OCI-LY3 (cell line): ENCODE data around the gene ACTR5.

ENCODE experiments used
- H2AFZ ChIP-seq: fragments of 200-600, 300-600 bp; shearing (Covaris generic); 2 replicates; pipeline ENCODE4 v1.6.0; 2014; ENCODE audit warnings: antibody characterized with exemption, low read depth, low read length
- H3K27ac ChIP-seq: fragments of 200-600, 300-600 bp; sonication (generic); 2 replicates; pipeline ENCODE4 v1.5.1; 2014; ENCODE audit warnings: mild to moderate bottlenecking, low read length, moderate library complexity, mixed read lengths
- H3K27me3 ChIP-seq: fragments of 200-600, 300-600 bp; sonication (generic); 2 replicates; pipeline ENCODE4 v1.6.1; 2014; ENCODE audit warnings: low read depth, low read length, mixed read lengths
- H3K36me3 ChIP-seq: fragments of 200-600, 300-600 bp; sonication (generic); replicated peaks from 2 replicates; pipeline ENCODE3; 2014; ENCODE audit warnings: low read depth, low read length, mixed read lengths
- H3K4me1 ChIP-seq: fragments of 300-600, 200-600 bp; sonication (generic); 2 replicates; pipeline ENCODE4 v1.6.1; 2014; ENCODE audit warnings: low read length, mixed read lengths
- H3K4me2 ChIP-seq: fragments of 200-600, 300-600 bp; sonication (generic); 2 replicates; pipeline ENCODE4 v1.6.1; 2014; ENCODE audit warnings: low read length, mixed read lengths
- H3K4me3 ChIP-seq: fragments of 300-600, 200-600 bp; sonication (generic); 2 replicates; pipeline ENCODE4 v1.5.1; 2014; ENCODE audit warnings: antibody characterized with exemption, mild to moderate bottlenecking, low read length, moderate library complexity
- H3K79me2 ChIP-seq: fragments of 300-600, 200-600 bp; shearing (Covaris generic); 2 replicates; pipeline ENCODE4 v1.6.1; 2014; ENCODE audit warnings: mild to moderate bottlenecking, low read length, mixed read lengths
- H3K9ac ChIP-seq: fragments of 300-600, 200-600 bp; shearing (Covaris generic); 2 replicates; pipeline ENCODE4 v1.6.0; 2014; ENCODE audit warnings: mild to moderate bottlenecking, low read length, moderate library complexity
- H3K9me3 ChIP-seq: fragments of 200-600, 300-600 bp; shearing (Covaris generic); 2 replicates; pipeline ENCODE4 v1.6.1; 2014; ENCODE audit warnings: low read length, mixed read lengths; ENCODE audit not compliant: insufficient read depth
- H4K20me1 ChIP-seq: fragments of 200-600, 300-600 bp; sonication (generic); 2 replicates; pipeline ENCODE4 v1.6.1; 2016; ENCODE audit warnings: low read length, mixed read lengths; ENCODE audit not compliant: insufficient read depth
- EZH2phosphoT487 ChIP-seq: fragments of 200-600 bp; shearing (Covaris generic); IDR thresholded peaks from 2 replicates; pipeline ENCODE4 v1.6.1; 2018; ENCODE audit warnings: antibody characterized with exemption, mixed run types, low read depth
- TF ChIP-seq, protein P1 (sequence below): fragments of 200-600, 300-600 bp; sonication (generic); IDR thresholded peaks from 2 replicates; pipeline ENCODE4 v1.5.1; 2014; ENCODE audit warnings: antibody characterized with exemption, low read length, low read depth

Gene ACTR5

DNA sequence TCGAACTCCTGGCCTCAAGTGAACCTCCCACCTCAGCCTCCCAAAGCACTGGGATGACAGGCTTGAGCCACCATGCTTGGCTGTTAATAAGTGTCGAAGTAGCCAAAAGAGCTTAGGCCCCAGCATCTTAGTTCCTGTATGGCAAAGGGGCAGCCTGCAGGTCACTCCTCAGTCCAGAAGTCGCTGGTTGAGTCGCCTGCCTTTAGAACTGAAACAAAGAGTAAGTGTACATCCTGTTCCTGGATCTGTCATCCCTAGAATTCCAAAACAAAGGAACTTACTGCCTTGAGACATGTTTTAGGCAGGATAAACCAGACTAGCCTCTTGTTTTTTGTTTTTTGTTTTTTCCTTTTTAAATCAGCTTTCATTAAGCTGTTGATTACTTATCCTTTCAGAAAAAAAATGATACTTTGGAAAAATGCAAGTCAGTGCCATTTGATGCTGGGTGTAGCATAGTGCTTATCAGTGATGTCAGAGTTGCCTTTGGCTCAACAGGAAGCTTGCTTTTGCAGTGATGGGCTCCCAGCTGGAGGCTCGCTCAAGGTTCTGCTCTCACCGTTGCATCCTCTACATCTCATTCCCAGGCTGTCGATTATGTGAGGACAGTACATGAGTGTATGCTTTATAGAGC is 9.0 kb downstream of the ACTR5 start:
- peaks cover 64% of the 10 kb centered on the region for H3K36me3 ChIP-seq

DNA sequence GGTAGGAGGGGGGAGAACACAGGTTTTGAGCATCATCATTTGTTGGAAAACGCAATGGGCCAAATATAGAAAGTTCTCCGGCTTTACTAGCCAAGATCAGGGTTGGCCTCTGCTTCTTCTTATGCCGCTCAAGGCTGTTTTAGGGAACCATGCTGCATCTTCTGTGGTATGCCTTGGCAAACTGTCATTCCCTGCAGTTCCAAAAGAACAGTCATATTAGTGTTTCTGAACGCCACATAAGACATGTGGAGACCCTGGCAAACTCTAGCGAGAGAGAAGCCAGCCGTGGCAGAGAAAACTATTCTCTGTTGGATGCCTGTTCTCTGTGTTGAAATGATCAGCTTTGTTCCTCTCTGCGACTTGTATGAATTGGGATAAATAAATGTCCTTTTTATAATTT is 10.8 kb downstream of the ACTR5 start:
- TF ChIP-seq, protein P1, sequence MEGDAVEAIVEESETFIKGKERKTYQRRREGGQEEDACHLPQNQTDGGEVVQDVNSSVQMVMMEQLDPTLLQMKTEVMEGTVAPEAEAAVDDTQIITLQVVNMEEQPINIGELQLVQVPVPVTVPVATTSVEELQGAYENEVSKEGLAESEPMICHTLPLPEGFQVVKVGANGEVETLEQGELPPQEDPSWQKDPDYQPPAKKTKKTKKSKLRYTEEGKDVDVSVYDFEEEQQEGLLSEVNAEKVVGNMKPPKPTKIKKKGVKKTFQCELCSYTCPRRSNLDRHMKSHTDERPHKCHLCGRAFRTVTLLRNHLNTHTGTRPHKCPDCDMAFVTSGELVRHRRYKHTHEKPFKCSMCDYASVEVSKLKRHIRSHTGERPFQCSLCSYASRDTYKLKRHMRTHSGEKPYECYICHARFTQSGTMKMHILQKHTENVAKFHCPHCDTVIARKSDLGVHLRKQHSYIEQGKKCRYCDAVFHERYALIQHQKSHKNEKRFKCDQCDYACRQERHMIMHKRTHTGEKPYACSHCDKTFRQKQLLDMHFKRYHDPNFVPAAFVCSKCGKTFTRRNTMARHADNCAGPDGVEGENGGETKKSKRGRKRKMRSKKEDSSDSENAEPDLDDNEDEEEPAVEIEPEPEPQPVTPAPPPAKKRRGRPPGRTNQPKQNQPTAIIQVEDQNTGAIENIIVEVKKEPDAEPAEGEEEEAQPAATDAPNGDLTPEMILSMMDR = no peak
- TF ChIP-seq EZH2phosphoT487 = no peak
- no peak overlapping the region for H3K4me2 ChIP-seq
- no peak overlapping the region for H2AFZ ChIP-seq
- no peaks in the 10 kb centered on the region for H3K27me3 ChIP-seq
- no peaks in the 10 kb centered on the region for H4K20me1 ChIP-seq
- H3K4me3 ChIP-seq = no peak overlapping the region
- no peak overlapping the region for H3K9ac ChIP-seq
- H3K79me2 ChIP-seq = no peaks in the 10 kb centered on the region
- peaks cover 3% of the 10 kb centered on the region for H3K4me1 ChIP-seq
- no peaks in the 10 kb centered on the region for H3K9me3 ChIP-seq
- no peak overlapping the region for H3K27ac ChIP-seq
- H3K36me3 ChIP-seq = peaks cover 67% of the 10 kb centered on the region

More for the DNA sequence above, 9.0 kb downstream of the ACTR5 start:
- H3K27ac ChIP-seq = no peak overlapping the region
- no peaks in the 10 kb centered on the region for H3K9me3 ChIP-seq
- H3K27me3 ChIP-seq = no peaks in the 10 kb centered on the region
- no peaks in the 10 kb centered on the region for H3K79me2 ChIP-seq
- TF ChIP-seq, protein P1 = no peak
- no peak for TF ChIP-seq EZH2phosphoT487
- no peak overlapping the region for H3K4me2 ChIP-seq
- no peak overlapping the region for H3K9ac ChIP-seq
- no peak overlapping the region for H3K4me3 ChIP-seq
- H3K4me1 ChIP-seq = peaks cover 6% of the 10 kb centered on the region
- H4K20me1 ChIP-seq = no peaks in the 10 kb centered on the region
- H2AFZ ChIP-seq = no peak overlapping the region

DNA sequence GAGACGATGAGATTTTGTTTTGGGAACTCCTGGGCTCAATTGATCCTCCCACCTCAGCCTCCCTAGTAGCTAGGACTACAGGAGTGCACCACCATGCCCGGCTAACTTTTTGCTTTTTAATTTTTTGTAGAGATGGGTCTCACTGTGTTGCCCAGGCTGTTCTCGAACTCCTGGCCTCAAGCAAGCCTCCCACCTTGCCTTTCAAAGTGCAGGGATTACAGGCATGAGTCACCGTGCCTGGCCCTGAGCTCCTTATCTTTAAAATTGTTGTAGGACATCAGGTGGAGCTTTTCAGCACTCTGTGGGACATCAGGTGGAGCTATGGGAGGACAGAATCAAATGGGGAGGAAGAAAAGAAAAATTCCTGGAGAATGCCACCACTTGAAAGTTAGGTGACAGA is 12.7 kb downstream of the ACTR5 start:
- Histone ChIP-seq H3K27ac (no peak overlapping the region), H3K4me2 (no peak overlapping the region), H3K36me3 (peaks cover 63% of the 10 kb centered on the region), H4K20me1 (no peaks in the 10 kb centered on the region), H2AFZ (no peak overlapping the region), H3K27me3 (no peaks in the 10 kb centered on the region), H3K79me2 (no peaks in the 10 kb centered on the region), H3K4me3 (no peak overlapping the region), H3K4me1 (no peaks in the 10 kb centered on the region), H3K9ac (no peak overlapping the region), H3K9me3 (no peaks in the 10 kb centered on the region)
- TF ChIP-seq EZH2phosphoT487 = no peak
- TF ChIP-seq, protein P1 = no peak

DNA sequence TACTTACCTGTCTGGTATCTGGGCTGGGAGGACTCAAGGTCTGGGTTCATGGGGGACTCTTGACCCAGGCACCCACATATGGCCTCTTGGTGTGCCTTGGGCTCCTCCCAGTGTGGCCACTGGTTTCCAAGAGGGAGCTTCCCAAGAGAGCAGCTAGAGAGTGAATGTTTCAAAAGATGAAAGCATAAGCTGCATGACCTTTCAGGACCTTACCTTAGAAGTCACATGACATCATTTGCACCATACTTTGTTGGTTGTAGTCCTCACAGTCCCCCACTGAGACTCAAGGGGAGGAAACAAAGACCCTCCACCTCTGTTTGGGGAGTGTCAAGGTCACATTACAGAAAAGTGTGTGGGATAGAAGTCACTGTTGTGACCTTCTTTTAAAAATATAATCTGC is 13.9 kb downstream of the ACTR5 start:
- Histone ChIP-seq H3K79me2 (no peaks in the 10 kb centered on the region), H3K9me3 (no peaks in the 10 kb centered on the region), H3K4me1 (no peaks in the 10 kb centered on the region), H4K20me1 (no peaks in the 10 kb centered on the region), H3K9ac (no peak overlapping the region), H3K27me3 (no peaks in the 10 kb centered on the region), H3K36me3 (peaks cover 64% of the 10 kb centered on the region), H3K4me3 (no peak overlapping the region), H2AFZ (no peak overlapping the region), H3K4me2 (no peak overlapping the region), H3K27ac (no peak overlapping the region)
- TF ChIP-seq, protein P1 = no peak
